ENCODE results near the gene CD46. TPM values are rescaled to one million over a fixed set of nuclear protein-coding genes. Genes with fewer than 3 reads are reported as not detected.
"Not testable (repeated sequence)": the region's sequence is repeated elsewhere in the genome, so short reads cannot be mapped to it uniquely, and the experiment has no call there.

CD46 gene
- total RNA-seq, 1 experiment from 2014 or later = 91.4 TPM

DNA sequence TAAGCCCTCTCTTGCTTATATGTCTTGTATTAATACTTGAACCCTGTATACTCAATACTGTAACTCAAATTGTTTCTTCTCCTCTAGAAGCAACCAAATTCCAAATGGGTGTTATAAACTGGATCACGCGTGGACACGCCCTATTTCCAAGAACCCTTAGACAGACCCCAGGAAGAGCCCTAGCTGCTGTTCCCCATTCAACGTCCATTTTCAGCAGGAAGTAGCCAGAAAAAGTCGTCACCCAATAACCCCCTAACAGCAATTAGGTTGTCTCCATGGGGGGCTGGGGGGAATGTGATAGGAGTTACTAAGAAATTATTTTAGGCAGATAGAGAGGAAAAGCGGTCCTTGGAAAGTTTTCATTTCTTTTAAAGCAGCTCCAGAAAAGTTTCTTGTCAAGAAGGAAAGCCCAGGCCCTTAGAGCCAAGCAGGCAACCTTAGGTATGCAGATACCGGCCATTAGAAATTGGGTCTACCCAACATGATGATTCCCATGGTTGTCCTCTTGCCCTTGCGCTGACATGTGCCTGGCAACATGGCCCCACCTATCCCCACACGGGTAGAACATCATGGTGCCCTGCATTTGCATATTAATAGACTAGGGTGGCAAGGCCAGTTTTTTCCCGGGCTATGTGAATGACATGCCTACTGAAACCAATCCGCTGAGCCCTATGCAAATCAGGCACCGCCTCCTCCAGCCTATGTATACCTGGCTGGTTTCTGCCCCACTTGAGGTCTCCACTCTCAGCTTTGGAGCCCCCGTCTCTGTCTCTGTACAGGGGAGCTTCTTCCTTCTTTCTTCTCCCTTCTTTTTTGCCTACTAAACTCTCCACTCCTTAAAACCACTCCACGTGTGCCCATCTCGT, 4.0 kb upstream of the CD46 start:
- CTCF ChIA-PET = no interaction called here

DNA sequence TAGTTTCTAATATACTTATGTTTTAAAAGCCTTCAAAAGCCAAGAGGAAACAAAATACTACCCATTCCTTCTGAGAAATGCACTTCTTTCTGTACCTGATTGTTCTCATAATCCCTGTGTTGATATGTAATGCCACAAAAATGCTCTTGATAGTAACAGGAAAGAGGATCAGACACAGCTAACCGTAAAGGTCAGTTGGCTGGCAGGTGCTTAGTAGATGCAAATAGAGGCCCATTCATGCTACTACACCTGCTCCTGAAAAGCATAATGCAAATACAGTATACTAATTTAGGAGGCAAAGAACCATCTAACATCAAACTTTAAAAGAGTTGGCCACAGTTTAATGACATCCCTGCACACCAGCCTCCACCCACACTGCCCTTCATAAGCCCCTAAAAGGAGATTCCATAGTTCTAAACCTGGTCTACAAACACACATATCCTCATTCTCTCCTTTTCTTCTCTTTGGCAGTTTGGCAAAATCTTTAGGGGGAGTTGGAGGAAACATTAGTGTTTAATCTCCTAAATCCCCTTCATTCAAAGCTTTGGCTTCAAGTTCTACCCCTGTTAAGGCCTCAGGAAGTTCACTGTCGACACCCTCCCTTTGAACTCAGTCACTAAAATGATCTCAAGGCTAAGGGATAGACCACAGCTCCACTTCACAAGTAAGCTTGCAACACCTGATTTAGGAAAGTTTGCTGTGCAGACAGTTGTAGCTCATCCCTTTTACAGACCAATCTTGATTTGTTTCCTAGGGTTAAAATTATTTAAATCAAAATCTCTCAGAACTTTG, 2.9 kb upstream of the CD46 start:
- intact Hi-C loops (cut with micrococcal nuclease; ENCODE audit: unreplicated experiment) = no loop called here
- CTCF ChIA-PET = no interaction called here
- Histone ChIP-seq H3K4me3 (ENCODE audit: low read depth, low read length, poor library complexity, severe bottlenecking) (no peak overlapping the region), H3K4me1 (ENCODE audit: insufficient read depth, low read length, poor library complexity, severe bottlenecking) (peaks cover 40% of the 10 kb centered on the region), H3K9me3 (ENCODE audit: low read depth, low read length, poor library complexity, severe bottlenecking) (no peaks in the 10 kb centered on the region), H3K27ac (ENCODE audit: low read depth, low read length, poor library complexity, severe bottlenecking) (no peak overlapping the region), H3K36me3 (ENCODE audit: insufficient read depth, low read length, poor library complexity, severe bottlenecking) (no peaks in the 10 kb centered on the region), H3K27me3 (replicated peaks; ENCODE audit: insufficient read depth, low read depth, low read length, poor library complexity) (no peaks in the 10 kb centered on the region)
- DNase-seq (ENCODE audit: low spot score) = no peak
- BruUV-seq (replicated peaks) = no TSS peak
- POLR2A ChIA-PET (ENCODE audit: low non-redundant PET) = no interaction called here
- TF ChIP-seq EZH2 (IDR thresholded peaks at IDR 0.05; ENCODE audit: borderline replicate concordance, low read depth, low read length, poor library complexity, severe bottlenecking) = no peak
- TF ChIP-seq, protein P1, sequence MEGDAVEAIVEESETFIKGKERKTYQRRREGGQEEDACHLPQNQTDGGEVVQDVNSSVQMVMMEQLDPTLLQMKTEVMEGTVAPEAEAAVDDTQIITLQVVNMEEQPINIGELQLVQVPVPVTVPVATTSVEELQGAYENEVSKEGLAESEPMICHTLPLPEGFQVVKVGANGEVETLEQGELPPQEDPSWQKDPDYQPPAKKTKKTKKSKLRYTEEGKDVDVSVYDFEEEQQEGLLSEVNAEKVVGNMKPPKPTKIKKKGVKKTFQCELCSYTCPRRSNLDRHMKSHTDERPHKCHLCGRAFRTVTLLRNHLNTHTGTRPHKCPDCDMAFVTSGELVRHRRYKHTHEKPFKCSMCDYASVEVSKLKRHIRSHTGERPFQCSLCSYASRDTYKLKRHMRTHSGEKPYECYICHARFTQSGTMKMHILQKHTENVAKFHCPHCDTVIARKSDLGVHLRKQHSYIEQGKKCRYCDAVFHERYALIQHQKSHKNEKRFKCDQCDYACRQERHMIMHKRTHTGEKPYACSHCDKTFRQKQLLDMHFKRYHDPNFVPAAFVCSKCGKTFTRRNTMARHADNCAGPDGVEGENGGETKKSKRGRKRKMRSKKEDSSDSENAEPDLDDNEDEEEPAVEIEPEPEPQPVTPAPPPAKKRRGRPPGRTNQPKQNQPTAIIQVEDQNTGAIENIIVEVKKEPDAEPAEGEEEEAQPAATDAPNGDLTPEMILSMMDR (conservative IDR thresholded peaks at IDR 0.05; ENCODE audit: low read depth, low read length) = no peak

More for the DNA sequence above, 4.0 kb upstream of the CD46 start:
- Histone ChIP-seq H3K9me3 (ENCODE audit: low read depth, low read length, poor library complexity, severe bottlenecking) (no peaks in the 10 kb centered on the region), H3K36me3 (ENCODE audit: insufficient read depth, low read length, poor library complexity, severe bottlenecking) (no peaks in the 10 kb centered on the region), H3K27me3 (replicated peaks; ENCODE audit: insufficient read depth, low read depth, low read length, poor library complexity) (no peaks in the 10 kb centered on the region), H3K27ac (ENCODE audit: low read depth, low read length, poor library complexity, severe bottlenecking) (no peak overlapping the region), H3K4me1 (ENCODE audit: insufficient read depth, low read length, poor library complexity, severe bottlenecking) (peaks cover 32% of the 10 kb centered on the region), H3K4me3 (ENCODE audit: low read depth, low read length, poor library complexity, severe bottlenecking) (no peak overlapping the region)
- no peak for TF ChIP-seq EZH2 (IDR thresholded peaks at IDR 0.05; ENCODE audit: borderline replicate concordance, low read depth, low read length, poor library complexity, severe bottlenecking)
- TF ChIP-seq, protein P1 (conservative IDR thresholded peaks at IDR 0.05; ENCODE audit: low read depth, low read length) = no peak
- POLR2A ChIA-PET (ENCODE audit: low non-redundant PET) = no interaction called here
- no peak for DNase-seq (ENCODE audit: low spot score)
- intact Hi-C loops (cut with micrococcal nuclease; ENCODE audit: unreplicated experiment) = no loop called here
- BruUV-seq (replicated peaks) = no TSS peak

DNA sequence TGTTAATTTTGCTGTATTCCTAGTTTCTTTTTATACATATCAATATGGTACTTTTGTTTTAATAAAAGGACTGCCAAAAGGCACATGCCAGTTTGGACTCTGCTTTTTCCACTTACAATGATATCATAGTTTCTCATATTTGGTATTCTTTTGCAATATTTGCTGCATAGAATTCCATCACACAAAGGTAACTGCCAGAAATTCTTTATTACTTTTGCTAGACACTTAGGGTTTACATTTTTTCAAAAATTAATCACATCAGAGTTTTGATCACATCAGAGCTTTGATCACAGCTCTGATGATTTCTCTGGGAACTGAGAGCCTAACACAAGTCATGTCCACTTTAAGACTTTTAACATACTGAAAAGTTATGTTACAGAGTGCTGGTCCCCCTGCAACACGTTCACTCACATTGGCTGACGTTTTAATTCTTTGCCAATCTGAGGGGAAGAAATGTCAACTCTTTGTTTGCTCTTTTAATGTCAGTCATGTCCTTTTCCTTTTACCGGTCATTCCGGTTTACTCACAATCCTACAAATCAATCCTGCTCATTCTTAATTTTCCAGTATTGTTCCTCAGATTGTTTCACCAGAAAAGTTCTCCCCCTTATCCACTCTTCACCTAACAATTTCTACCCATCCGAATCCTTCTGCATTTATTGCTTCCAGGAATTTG, 1.1 kb upstream of the CD46 start:
- TF ChIP-seq EZH2 (IDR thresholded peaks at IDR 0.05; ENCODE audit: borderline replicate concordance, low read depth, low read length, poor library complexity, severe bottlenecking) = no peak
- TF ChIP-seq, protein P1 (conservative IDR thresholded peaks at IDR 0.05; ENCODE audit: low read depth, low read length) = no peak
- no peaks in the 10 kb centered on the region for H3K27me3 ChIP-seq (replicated peaks; ENCODE audit: insufficient read depth, low read depth, low read length, poor library complexity)
- peaks cover 53% of the 10 kb centered on the region for H3K4me1 ChIP-seq (ENCODE audit: insufficient read depth, low read length, poor library complexity, severe bottlenecking)
- ChIA-PET CTCF (no interaction called here), POLR2A (ENCODE audit: low non-redundant PET) (no interaction called here)
- no peak for DNase-seq (ENCODE audit: low spot score)
- H3K9me3 ChIP-seq (ENCODE audit: low read depth, low read length, poor library complexity, severe bottlenecking) = no peaks in the 10 kb centered on the region
- no peaks in the 10 kb centered on the region for H3K36me3 ChIP-seq (ENCODE audit: insufficient read depth, low read length, poor library complexity, severe bottlenecking)
- H3K4me3 ChIP-seq (ENCODE audit: low read depth, low read length, poor library complexity, severe bottlenecking) = peak overlapping the region; percentile 98
- peak overlapping the region; percentile 90 for H3K27ac ChIP-seq (ENCODE audit: low read depth, low read length, poor library complexity, severe bottlenecking)
- no TSS peak for BruUV-seq (replicated peaks)
- intact Hi-C loops (cut with micrococcal nuclease; ENCODE audit: unreplicated experiment) = no loop called here

DNA sequence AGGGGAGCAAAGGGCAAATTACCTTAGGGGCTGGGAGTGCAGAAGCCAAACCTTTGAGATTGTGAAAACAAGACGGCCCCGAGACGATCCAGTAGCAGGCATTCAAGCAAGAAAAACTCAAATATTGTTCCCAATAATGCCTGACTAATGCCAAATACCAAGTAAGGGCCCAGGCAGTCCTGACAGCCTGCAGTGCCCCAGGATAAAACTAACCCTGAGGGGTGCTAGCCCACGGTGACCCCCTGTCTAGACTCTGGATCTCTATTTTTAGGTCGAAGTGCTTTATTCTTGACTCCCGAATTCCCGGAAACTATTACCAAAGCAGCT, 428 bp upstream of the CD46 start:
- H3K4me1 ChIP-seq (ENCODE audit: insufficient read depth, low read length, poor library complexity, severe bottlenecking) = peaks cover 53% of the 10 kb centered on the region
- POLR2A ChIA-PET (ENCODE audit: low non-redundant PET); H3K9me3 ChIP-seq (ENCODE audit: low read depth, low read length, poor library complexity, severe bottlenecking); CTCF ChIA-PET; H3K36me3 ChIP-seq (ENCODE audit: insufficient read depth, low read length, poor library complexity, severe bottlenecking); intact Hi-C loops (cut with micrococcal nuclease; ENCODE audit: unreplicated experiment); DNase-seq (ENCODE audit: low spot score); H3K27me3 ChIP-seq (replicated peaks; ENCODE audit: insufficient read depth, low read depth, low read length, poor library complexity): not testable (repeated sequence)
- H3K27ac ChIP-seq (ENCODE audit: low read depth, low read length, poor library complexity, severe bottlenecking) = peak overlapping the region; percentile 90
- TSS peak; percentile 88 for BruUV-seq (replicated peaks)
- H3K4me3 ChIP-seq (ENCODE audit: low read depth, low read length, poor library complexity, severe bottlenecking) = peak overlapping the region; percentile 98
